NCI-H510A (cell line): Measurements from ENCODE around the gene SP3.
A peak's percentile ranks its signal among the peaks of the same experiment; 100 is the strongest.

Experiments used
- DNase-seq: peaks from one replicate; lab custom pipeline; 2025; lab: John Stamatoyannopoulos, UW

SP3 gene

DNA sequence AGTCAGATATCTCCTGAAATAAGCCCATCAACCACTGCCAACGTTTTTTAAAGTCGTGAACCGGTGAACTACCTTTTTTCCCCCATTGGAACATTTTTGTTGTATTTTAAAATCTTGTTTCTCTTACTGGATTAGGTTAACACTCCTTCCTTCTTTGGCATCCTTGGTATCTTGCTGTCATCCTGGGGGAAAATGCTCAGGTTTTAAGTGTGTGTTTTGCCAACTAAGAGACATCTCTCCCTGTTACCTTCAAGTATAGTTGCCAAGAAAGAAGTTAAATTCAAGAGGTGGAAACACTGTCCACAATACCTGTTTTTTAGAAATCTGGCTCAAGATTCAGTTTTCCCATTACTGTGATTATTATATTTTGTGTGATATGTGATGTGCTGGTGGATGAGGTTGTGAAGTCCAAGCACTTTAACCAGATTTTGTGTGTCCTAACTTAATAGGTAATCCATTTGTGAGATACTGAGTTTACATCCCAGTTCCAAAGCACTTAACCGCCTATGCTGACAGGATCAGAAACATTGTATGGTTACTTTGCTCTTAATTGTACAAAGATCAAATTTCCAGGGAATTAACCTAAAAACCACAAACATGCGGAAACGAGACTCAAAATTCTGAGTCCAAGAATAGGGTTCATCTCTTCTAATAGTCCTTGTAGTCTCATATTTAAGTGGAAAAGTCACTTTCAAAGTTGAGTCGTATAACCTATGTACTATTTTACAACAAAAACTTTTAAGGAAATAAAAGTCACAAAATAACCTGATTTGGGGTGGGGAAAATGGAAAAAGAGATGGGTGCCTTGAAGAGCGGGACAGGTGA, 1.3 kb upstream of the SP3 start:
- DNase-seq: no peak

DNA sequence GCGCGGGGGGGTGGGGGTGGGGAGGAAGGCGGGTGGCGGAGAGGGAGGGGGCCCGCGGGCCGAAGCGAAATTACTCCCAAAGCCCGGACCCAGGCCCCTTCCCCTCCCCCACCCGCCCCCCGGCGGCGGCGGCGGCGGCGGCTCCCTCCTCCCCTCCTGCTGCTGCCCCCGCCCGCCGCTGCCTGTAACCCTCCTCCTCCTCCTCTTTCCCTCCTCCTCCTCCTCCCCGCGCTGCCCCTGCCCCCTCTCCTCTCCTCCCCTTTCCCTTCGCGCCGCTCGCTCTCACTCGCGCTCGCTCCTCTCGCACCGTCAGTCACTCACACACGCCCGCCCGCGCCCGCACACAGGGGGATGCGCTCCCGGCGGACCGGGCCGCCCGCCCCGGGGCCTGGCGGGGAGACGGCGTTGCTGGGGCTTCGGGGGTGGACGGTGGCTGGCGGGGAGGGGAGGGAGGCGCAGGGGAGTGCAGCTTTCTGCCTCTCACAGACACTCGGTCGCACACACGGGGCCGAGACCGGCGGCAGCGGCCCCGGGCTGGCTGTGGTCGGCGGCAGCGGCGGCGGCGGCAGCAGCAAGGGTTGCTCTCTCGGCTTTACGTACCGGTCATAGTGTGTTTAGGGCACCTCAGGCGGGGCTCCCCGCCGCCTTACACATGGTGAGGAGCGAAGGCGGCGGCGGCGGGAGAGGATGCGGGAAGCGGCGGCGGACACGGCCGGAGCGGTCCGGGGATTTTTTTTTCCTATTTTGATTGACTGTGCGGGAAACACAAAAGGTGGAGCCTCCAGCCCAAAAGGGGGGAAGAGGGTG, 405 bp downstream of the SP3 start:
- DNase-seq: peak; percentile 99

DNA sequence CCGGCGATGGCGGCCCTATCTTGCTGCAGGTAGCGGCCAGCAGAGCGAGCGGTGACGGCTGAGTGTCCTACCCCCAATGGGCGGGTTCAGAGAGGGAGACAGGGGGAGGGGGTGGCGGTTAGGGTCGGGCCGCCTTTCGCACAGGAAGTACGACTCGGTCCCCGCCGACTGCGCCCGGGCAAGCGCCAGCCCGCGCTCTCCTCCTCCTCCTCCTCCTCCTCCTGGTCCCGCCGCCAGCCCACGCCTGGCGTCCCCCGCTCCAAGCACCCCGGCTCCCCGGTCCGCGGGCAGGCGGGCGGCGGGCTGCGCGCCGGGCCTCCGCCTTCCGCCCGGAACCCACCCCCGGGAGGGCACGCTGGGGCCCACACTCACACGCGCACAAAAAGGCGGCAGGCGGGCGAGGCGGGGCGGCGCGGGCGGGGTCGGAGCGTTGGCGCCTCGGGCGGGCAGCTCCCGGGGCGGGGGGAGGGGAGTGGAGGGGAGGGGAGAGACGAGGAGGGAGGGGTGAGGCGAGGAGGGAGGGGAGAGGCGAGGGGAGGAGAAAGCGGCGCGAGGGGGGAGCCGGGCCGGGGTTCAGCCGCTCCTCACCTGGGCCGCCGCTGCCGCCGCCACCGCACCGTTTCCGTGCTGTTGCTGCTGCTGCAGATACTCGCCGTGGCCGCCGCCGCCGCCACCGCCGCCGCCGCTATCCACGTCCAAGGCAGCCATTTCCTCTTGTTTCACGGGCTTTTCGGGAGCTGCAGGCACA, 1.2 kb downstream of the SP3 start:
- peak; percentile 100 for DNase-seq

DNA sequence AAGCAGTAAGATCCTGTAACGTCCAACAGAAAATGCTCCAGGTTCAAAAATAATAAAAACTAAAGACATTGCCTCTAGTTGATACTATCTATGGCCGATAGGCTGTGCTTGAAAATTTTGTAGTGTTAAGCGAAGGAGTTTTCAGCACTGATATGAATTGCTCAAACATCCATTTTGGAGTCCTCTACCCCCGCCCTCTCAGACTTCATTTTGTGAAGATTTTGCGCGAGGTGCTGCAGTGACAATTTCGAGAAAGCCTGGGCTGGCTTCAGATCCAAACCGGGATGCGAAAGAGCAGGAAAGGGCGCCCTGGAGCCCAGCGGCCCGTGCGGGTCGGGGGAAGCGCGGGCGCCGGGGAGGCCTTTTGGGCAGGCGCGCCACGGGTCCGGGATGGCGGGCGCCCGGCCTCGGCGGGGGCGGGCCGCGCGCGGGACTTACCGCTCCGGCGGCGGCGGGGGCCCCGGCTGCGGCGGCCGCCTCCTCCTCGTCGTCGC, 1.8 kb downstream of the SP3 start:
- peak; percentile 81 for DNase-seq

DNA sequence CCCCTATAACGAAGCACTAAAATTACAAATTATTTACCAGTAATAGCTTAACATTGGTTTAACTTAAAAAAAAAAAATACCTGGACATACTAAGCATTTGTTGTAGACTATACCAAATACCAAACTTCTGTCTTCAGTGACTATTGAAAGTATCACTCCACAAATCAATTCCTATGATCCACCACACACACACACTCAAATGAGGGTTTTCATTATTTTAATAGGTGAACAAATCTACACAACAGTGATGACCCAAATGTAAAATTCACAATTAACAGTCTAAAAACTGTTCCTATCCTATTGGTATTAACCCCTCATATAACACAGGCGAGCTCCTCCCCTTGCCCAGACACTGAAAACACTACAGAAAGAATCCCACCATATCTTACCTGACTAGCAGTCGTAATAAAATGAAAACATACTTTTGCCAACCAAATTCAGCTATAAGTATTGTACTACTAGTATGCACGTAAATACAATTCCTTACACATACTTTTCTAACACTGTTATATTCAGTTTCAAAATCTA, 2.5 kb downstream of the SP3 start:
- DNase-seq: peak; percentile 22

DNA sequence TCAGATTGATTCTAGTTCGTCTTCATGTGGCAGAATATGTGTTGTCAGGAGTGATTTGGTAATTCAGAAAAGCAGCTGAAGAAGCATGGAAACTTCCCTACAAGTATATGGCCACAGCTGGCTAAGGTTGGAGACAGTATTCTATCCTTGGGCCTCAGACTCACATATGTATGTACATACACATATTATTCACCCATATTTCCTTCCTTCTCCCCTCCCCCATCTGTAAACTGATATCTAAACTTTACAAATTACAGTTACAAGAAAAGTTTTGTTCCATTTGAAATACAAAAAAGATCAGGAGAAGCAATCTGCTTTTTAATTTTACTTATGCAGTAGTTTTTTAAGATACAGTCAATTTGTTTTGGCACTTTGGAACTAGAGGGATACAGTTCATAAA, 3.1 kb downstream of the SP3 start:
- DNase-seq: no peak

DNA sequence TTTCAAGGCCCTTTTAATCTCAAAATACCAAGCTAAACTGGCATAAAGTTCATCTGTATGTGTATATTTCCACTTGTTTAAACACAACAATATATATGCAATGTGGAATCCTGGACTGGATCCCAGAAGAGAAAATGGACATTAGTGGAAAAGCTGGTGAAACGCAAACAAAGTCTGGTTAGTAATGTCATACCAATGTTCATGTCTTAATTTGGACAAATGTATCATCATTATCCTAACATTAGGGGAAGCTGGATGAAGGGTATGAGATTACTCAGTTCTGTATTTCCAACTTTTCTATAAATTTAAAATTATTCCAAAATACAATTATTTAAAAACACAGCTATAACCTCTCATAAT, 3.8 kb downstream of the SP3 start:
- no peak for DNase-seq

DNA sequence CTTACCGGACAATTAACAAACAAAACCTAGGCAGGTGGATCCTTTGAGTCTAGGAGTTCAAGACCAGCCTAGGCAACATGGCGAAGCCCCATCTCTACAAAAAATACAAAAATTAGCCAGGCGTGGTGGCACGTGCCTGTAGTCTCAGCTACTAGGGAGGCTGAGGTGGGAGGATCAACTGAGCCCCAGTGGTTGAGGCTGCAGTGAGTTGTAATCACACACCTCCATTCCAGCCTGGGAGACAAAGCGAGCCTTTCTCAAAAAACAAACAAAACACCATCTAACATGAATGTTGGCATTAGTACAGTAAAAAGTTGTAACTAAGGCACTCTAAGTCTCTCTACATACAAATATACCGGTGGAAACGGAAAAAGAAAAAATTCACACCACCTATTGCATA, 5.3 kb downstream of the SP3 start:
- no peak for DNase-seq

DNA sequence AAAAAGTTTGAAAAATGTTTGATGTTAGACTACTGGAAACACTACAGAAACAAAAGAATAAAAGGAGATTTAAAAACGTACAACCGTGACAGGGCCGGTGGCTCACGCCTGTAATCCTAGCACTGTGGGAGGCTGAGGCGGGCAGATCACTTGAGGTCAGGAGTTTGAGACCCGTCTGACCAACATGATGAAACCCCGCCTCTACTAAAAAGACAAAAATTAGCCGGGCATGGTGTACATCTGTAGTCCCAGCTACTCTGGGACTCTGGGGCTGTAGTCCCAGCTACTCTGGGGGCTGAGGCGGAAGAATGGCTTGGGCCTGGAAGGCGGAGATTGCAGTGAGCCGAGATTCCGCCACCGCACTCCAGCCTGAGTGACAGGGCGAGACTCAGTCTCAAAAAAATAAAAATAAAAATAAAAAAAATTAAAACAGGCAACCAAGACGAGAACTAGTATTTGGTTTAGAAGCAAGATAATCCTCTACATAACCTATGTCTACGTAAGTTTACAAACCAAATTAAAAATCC, 5.8 kb downstream of the SP3 start:
- no peak for DNase-seq

DNA sequence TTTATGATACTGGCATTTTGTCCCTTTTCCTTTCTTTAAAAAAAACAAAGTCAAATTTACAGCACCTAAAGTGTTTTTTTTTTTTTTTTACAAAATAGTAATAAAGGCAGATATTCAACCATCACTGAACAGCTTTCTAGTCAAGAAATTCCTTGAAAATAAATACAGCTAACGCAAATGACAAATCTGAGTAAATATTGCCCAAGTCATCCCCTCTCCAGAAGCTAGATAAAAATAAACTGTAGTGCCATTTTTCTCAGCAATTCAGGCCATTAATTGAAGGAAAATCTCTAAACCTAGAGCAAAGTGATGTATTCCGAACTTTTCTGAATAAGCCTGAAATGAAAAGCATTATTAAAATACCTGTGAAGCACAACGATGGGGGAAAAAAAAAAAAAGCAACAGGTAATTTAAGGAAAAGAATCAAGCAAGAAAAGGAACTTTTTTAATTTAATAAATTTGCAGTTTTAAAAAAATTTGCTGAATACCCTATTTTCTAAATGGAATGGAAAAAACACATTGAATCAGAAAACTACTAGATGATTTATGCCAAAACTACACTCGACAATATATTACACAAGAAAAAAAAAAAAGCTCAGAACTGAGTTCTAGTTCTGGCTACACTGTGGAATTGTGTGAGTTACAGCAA, 6.9 kb downstream of the SP3 start:
- DNase-seq: no peak

DNA sequence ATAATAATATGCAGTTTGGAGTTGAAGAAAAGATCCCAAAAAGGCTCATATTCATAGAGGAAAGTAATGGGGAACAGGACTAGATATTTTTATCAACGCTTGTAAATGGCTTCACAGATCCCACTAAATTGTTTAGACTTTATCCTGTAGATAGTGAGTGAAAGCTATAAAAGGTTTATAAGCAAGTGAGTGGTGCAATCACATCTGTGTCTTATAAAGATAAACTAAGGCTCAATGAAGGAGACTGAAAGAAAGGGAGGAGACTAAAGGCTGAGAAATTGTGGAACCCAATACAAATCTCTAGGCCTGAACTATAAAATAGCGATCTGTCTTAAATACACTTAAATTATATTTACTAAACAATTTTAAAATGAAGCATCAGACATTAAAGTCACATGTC, 7.7 kb downstream of the SP3 start:
- DNase-seq: no peak

DNA sequence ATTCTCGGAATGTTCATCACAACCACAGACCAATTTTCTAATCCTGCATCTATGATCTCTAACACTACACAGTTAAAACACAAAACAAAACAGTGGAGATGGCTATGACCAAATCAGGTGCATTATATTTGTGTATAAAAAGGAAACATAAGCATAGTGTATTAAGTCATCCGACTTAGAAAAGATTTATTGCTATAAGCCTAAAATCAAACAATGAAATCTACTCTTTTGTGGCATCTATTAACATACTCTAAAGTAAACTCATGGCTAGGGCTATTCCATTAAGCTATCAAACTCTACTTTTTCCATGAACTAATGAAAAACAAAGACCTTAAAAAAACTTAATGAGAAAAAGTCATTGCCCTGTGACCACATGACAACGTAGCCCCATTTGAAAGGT, 8.7 kb downstream of the SP3 start:
- DNase-seq: no peak

DNA sequence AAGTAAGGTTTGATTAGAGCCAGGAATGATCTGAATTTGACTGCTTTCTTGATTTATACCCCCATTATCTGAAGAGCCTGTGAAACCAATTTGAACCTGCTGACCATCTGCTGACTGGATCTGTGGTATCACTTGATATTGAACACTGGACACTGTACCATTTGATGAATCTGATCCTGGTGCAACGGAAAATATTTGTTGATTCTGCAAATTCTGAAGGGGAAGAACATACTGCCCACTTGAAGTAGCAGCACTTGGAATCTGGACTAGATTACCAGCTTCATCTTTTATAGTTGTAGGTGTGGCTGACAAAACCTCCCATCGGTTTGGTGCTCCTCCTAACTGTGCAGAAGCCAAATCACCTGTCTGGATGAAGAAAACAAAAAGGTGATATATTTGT, 9.3 kb downstream of the SP3 start:
- no peak for DNase-seq

DNA sequence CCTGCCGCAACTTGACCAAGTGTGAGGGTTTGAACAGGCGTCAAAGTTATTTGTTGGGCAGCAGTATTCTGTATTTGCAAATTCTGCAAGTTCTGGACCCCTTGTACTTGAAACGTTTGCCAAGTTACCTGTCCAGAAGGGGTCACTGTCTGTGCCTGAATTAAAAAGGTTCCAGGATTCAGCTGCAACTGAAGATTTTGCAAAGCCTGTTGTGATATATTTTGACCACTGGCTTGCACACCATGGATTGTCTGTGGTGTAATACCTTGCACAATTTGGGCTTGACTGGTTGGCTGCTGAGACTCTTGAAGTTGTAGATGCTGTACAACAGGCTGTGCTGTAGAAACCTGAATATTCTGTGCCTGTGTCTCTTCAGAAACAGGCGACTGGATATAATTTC, 10.2 kb downstream of the SP3 start:
- no peak for DNase-seq

DNA sequence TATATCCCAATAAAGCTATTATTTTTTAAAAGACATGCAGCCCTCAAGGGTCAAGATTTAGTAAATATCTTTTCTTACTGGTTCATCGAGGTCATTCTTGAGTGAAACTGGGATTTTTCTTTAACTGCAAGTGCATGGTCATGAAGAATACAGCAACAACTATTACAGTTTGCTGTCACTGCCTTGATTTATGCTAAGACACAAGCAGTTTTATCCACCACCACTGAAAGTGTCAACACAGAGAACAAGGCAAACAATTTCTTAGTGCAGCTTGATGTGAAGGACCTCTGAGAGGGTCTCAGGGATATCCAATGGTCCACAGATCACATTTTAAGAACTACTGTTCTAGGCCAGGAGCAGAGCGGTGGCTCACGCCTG, 12.1 kb downstream of the SP3 start:
- DNase-seq: no peak

DNA sequence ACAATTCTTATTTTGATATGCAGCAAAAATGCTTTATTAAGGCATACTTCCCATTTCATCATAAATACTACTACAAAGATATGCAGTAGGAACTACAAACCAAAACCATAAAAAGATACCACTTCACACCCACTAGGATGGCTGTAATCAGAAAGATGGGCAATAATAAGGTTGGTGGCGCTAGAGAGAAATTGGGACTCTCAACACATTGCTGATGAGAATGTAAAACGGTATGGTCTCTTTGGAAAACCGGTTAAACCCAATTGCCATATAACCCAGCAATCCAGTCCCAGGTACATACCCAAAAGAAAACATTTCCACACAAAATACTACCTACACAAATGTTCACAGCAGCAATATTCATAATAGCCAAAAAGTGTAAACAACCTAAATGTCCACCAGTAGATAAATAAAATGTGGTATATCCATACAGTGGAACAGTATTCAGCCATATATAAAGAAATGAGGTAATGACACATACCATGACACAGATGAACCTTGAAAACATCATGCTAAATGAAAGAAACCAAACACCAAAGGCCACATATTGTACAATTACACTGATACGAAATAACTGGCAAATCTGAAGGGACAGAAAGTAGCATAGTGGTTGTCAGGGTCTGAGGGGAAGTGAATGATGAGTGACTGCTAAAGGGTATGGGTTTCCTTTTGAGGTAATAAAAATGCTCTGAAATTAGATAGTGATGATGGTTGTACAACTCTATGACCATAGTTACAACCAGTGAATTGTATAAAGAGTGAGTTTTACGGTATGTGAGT, 12.7 kb downstream of the SP3 start:
- DNase-seq: no peak

DNA sequence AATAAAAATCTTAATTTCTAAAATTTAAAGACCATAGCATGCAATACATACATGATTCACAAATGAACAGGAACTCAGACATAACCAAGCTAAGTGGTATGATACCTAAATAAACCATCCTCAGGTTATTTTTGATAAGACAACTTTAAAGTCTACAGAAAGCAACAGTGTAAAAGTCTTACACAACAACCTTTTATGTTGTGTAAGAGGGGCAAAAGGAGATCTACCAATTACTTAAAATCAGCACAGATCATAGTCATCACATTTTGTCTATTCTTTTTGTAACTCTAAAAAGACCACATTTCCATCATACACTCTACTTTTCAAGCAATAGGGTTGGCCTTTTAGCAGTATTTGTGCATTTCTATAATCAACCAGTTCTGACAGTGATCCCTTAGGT, 16.3 kb downstream of the SP3 start:
- DNase-seq: no peak

DNA sequence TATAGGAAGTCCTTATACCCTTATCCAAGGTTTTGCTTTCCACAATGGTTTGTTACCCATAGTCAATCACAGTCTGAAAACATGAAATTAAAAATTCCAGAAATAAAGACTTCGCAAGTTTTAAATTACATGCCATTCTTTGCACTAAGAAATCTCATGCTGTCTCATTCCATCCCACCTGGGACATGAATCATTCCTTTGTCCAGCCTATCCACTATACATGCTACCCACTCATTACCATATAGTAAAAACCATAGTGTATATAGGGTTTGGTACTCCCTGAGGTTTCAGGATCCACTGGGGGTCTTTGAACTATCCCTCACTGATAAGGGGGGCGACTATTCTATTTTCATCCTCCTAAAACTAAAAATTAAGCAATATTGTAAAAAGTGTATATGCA, 17.0 kb downstream of the SP3 start:
- DNase-seq: no peak

DNA sequence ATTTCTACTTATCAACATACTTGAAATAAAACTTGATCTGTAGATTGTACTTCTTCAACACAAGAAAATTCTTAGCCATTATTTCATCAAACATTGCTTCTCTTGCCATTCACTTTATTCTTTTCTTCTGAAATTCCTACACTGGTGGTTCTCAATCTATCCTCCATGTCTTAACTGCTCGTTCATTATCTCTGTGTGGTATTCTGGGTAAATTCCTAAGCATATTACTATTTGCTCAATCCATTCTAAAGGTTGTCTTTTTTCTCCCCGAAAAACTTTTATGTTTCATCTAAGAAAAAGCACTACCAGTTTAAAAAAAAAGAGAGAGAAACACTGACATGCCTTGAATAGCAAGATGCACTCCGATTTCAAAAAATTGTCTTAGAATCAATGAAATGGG, 18.0 kb downstream of the SP3 start:
- DNase-seq: no peak

DNA sequence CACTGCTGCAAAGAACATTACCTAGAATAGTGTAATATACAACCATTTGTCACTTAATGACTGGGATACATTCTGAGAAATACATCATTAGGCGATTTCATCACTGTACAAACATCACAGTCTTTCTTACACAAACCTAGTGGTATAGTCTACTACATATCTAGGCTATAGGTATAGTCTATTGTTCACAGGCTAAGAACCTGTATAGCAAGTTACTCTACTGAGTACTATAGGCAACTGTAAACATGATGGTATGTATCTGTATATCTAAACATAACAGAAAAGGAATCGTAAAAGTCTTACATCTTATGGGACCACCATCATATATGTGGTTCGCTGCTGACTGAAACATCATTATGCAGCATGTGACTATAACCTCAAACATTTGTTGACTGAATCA, 21.4 kb downstream of the SP3 start:
- DNase-seq: no peak
